Activated CD8-positive, alpha-beta T cell treated with anti-CD3 and anti-CD28 coated beads for 36 hours (primary cell): ENCODE results near the gene CPSF3. TPM values are rescaled to one million over a fixed set of nuclear protein-coding genes. Genes with fewer than 3 reads are reported as not detected.
"Not testable (repeated sequence)": the region's sequence is repeated elsewhere in the genome, so short reads cannot be mapped to it uniquely, and the experiment has no call there.

Experiments used
- ATAC-seq: fragments of 200-7000 bp; cut with Tn5 transposase; one replicate; pipeline ENCODE4 v1.10.0; 2021; ENCODE audit warnings: mild to moderate bottlenecking, moderate library complexity
- CTCF ChIA-PET: fragments of 350-600 bp; sonication (Branson Sonifier 250); formaldehyde crosslinking; loops from one replicate; lab custom pipeline; 2021; ENCODE audit warnings: antibody characterized with exemption; lab: Charles Lee
- POLR2A ChIA-PET: fragments of 350-600 bp; sonication (Branson Sonifier 250); formaldehyde crosslinking; loops from one replicate; lab custom pipeline; 2021; ENCODE audit warnings: antibody characterized with exemption; lab: Charles Lee
- DNase-seq: peaks from one replicate; pipeline ENCODE4 v3.0.0-alpha.2; 2020
- H3K27ac Mint-ChIP-seq: one replicate; pipeline ENCODE4 v1.8.0; 2021; ENCODE audit warnings: mild to moderate bottlenecking, mixed read lengths
- H3K27me3 Mint-ChIP-seq: one replicate; pipeline ENCODE4 v1.8.0; 2021; ENCODE audit warnings: mixed read lengths
- H3K36me3 Mint-ChIP-seq: one replicate; pipeline ENCODE4 v1.8.0; 2021; ENCODE audit warnings: low read depth, mixed read lengths
- H3K4me1 Mint-ChIP-seq: one replicate; pipeline ENCODE4 v1.8.0; 2021; ENCODE audit warnings: low read depth, mixed read lengths
- H3K4me3 Mint-ChIP-seq: one replicate; pipeline ENCODE4 v1.8.0; 2021; ENCODE audit warnings: mild to moderate bottlenecking, moderate library complexity, mixed read lengths
- H3K9me3 Mint-ChIP-seq: one replicate; pipeline ENCODE4 v1.8.0; 2021; ENCODE audit warnings: mixed read lengths
- intact Hi-C: fragments of 100-400 bp; cut with micrococcal nuclease; formaldehyde crosslinking; loops from one replicate; pipeline ENCODE4 v1.10.0; 2022
- total RNA-seq, 2 experiments: library from RNA; stranded (reverse); gene quantifications; one replicate each; pipeline ENCODE4 v1.2.3, GENCODE V29; 2021
- TF ChIP-seq, protein P1 (sequence below): fragments of 200-600 bp; IDR thresholded peaks from one replicate; pipeline ENCODE4 v1.8.0; 2022; ENCODE audit warnings: antibody characterized with exemption, mild to moderate bottlenecking

Gene CPSF3
- total RNA-seq, 2 experiments from 2014 or later = 72.2 to 73.0 TPM

DNA sequence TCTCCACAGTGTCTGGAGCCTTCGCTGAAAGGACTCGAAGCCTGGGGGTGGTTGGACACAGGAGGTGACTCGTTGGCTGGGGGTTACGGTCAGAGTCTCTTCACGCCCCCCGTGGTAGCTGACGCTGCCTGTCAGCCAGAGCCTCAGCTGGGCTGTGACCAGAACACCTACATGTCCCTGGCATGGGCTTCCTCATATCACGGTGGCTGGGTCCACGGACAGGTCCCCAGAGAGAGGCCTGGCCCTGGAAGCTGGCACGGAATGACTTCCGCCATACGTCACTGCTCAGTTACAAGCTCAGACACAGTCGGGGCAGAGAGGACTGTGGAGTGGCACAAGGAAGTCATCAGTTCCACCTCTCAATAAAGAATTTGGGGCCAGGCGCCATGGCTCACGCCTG, 28.6 kb upstream of the CPSF3 start:
- Mint-ChIP-seq H3K4me3 (no peak overlapping the region), H3K27ac (no peak overlapping the region), H3K36me3 (no peaks in the 10 kb centered on the region), H3K4me1 (no peaks in the 10 kb centered on the region), H3K9me3 (no peaks in the 10 kb centered on the region), H3K27me3 (no peaks in the 10 kb centered on the region)
- ATAC-seq = no peak
- intact Hi-C loops = no loop called here
- DNase-seq = no peak
- ChIA-PET POLR2A (no interaction called here), CTCF (no interaction called here)
- TF ChIP-seq, protein P1, sequence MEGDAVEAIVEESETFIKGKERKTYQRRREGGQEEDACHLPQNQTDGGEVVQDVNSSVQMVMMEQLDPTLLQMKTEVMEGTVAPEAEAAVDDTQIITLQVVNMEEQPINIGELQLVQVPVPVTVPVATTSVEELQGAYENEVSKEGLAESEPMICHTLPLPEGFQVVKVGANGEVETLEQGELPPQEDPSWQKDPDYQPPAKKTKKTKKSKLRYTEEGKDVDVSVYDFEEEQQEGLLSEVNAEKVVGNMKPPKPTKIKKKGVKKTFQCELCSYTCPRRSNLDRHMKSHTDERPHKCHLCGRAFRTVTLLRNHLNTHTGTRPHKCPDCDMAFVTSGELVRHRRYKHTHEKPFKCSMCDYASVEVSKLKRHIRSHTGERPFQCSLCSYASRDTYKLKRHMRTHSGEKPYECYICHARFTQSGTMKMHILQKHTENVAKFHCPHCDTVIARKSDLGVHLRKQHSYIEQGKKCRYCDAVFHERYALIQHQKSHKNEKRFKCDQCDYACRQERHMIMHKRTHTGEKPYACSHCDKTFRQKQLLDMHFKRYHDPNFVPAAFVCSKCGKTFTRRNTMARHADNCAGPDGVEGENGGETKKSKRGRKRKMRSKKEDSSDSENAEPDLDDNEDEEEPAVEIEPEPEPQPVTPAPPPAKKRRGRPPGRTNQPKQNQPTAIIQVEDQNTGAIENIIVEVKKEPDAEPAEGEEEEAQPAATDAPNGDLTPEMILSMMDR = no peak

DNA sequence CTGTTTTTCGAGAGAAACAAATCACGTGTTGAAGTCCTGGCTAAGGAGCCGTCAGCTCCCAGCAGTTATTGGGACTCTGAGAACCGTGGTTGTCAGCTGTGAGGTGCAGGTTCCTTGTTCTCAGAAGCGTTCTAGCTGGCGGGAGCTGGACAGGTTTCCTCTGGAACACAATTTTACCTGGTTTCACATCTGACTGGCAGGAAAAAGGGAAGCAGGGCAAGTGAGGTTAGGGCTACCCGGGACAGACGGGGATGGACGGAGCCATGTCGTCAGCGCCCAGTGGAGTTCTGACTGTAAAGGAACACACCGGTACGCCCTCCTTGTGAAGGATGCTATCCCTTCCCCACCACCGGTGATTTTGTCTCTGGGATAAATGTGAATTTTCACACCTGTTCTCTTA, 26.3 kb upstream of the CPSF3 start:
- intact Hi-C loops = no loop called here
- TF ChIP-seq, protein P1 = no peak
- ATAC-seq = no peak
- no peak overlapping the region for H3K4me3 Mint-ChIP-seq
- no peaks in the 10 kb centered on the region for H3K27me3 Mint-ChIP-seq
- CTCF ChIA-PET = no interaction called here
- H3K9me3 Mint-ChIP-seq = no peaks in the 10 kb centered on the region
- no peaks in the 10 kb centered on the region for H3K4me1 Mint-ChIP-seq
- no peaks in the 10 kb centered on the region for H3K36me3 Mint-ChIP-seq
- no peak overlapping the region for H3K27ac Mint-ChIP-seq
- DNase-seq = no peak
- POLR2A ChIA-PET = no interaction called here

DNA sequence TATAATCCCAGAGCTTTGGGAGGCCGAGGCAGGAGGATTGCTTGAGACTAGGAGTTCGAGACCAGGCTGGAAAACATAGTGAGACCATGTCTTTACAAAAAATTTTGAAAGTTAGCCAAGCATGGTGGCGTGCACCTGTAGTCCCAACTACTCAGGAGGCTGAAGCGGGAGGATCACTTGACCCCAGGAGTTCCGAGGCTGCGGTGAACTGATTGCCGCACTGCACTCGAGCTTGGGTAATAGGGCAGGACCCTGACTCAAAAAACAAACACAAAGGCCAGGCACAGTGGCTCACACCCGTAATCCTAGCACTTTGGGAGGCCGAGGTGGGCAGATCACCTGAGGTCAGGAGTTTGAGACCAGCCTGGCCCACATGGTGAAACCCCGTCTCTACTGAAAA, 25.2 kb upstream of the CPSF3 start:
- H3K27me3 Mint-ChIP-seq, DNase-seq, ATAC-seq, POLR2A ChIA-PET, intact Hi-C loops, H3K4me3 Mint-ChIP-seq, H3K9me3 Mint-ChIP-seq, H3K27ac Mint-ChIP-seq, H3K36me3 Mint-ChIP-seq, CTCF ChIA-PET, H3K4me1 Mint-ChIP-seq: not testable (repeated sequence)

DNA sequence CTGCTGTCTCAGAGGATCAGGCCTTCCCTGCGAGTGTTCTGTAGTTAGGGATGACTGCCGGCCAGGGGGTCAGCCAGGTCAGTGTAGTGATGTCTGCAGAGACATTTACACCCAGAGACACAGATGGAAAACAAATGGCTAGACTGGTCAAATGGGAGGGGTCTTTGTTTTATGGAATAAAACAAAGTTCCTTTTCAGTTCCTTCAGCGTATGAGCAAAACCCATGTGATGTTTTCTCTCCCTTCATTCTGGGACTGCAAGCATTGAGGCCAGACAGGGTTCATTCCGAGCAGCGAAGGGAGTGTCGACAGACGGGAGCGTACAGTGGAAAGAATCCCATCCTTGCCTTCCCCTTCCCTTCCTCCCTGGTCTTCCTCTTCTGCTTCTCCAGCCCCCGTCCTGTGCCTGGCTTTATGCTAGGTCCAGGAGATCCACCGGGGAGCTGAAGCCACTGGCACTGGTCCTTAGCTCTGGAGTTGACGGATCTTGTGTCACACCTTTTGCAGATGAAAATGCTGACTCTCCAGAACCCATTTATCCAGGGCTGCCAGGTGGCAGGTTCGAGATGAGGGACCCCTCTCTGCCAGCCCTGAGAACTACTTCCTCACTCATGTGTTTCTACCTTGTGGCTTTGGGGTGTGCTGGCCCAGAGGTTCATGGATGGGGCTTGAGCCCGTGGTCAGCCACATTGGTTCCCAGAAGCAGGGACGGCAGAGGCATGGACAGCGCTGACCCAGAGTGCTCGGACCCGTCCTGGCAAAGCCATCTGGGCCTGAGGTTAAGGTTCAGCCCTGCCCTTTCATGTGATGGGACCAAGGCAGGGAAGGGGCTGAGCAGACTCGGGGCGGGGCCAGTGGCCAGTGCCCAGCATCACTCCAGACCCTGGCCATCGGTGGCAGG, 24.3 kb upstream of the CPSF3 start:
- POLR2A ChIA-PET = no interaction called here
- H3K27me3 Mint-ChIP-seq = no peaks in the 10 kb centered on the region
- CTCF ChIA-PET = no interaction called here
- H3K27ac Mint-ChIP-seq = no peak overlapping the region
- no peaks in the 10 kb centered on the region for H3K36me3 Mint-ChIP-seq
- H3K4me3 Mint-ChIP-seq = no peak overlapping the region
- DNase-seq (no peak), ATAC-seq (no peak)
- TF ChIP-seq, protein P1 = no peak
- intact Hi-C loops = no loop called here
- H3K9me3 Mint-ChIP-seq = no peaks in the 10 kb centered on the region
- H3K4me1 Mint-ChIP-seq = no peaks in the 10 kb centered on the region

DNA sequence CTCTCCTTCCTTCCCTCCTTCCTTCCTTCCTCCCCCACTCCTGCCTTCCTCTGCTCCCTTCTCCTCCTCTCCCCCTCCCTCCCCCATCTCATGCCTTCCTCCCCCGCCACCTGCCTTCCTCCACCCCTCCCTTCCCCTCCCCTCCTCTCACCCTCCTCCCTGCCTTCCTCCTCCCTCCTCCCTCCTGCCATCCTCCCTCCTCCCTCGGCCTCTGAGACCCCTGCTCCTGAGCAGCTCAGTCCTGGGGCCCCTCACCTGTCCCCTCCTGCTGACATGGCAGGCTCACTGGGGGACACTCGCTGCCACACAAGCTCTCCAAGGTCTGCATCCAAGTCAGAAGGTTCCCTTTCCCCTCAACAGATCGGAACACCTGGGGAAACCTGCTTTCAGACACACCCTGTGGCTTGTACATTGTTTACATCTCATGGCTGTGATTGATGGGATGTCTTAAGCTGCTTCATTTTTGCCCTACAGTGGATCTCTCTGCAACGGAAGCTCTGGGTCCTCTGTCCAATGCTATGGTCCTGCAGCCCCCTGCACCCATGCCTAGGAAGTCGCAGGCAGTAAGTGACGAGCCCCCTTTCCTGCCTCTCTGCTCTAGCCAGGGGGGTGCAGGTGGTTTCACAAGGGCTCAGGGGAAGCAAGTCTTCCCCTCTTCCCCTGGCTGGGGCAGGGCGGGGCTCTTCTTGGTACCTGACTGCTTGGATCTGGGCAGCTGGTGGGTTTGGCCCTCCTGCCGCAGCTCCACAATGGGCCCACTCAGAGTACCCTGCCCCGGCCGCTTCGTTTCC, 23.0 kb upstream of the CPSF3 start:
- no peaks in the 10 kb centered on the region for H3K9me3 Mint-ChIP-seq

More for the DNA sequence above, 23.0 kb upstream of the CPSF3 start:
- intact Hi-C loops = no loop called here
- Mint-ChIP-seq H3K4me1 (no peaks in the 10 kb centered on the region), H3K4me3 (no peak overlapping the region), H3K27me3 (no peaks in the 10 kb centered on the region), H3K27ac (no peak overlapping the region), H3K36me3 (no peaks in the 10 kb centered on the region)
- ChIA-PET POLR2A (no interaction called here), CTCF (no interaction called here)
- TF ChIP-seq, protein P1 = no peak
- ATAC-seq (no peak), DNase-seq (no peak)
